Fibroblast of lung (primary cell): ENCODE results near the gene WDR72. TPM values are rescaled to one million over a fixed set of nuclear protein-coding genes. Genes with fewer than 3 reads are reported as not detected.

ENCODE experiments used
- DNase-seq, 2 donors: peaks; one replicate each; pipeline versions ENCODE4 v3.0.0 to v3.0.0-alpha.2; 2010; ENCODE audit warnings: low read depth in 2 of 2
- H2AFZ ChIP-seq: 2 replicates; pipeline ENCODE4 v1.5.1; 2012; ENCODE audit warnings: low read length, control low read depth, inconsistent platforms
- H3K27ac ChIP-seq: 2 replicates; pipeline ENCODE4 v1.5.1; 2011; ENCODE audit warnings: low read length, control low read depth; ENCODE audit not compliant: insufficient read depth
- H3K27me3 ChIP-seq: 2 replicates; pipeline ENCODE4 v1.5.1; 2011; ENCODE audit warnings: mild to moderate bottlenecking, low read length; ENCODE audit not compliant: control insufficient read depth, insufficient read depth
- H3K36me3 ChIP-seq: 2 replicates; pipeline ENCODE4 v1.5.1; 2011; ENCODE audit warnings: low read length; ENCODE audit not compliant: control insufficient read depth, insufficient read depth
- H3K4me1 ChIP-seq: 2 replicates; pipeline ENCODE4 v1.5.1; 2011; ENCODE audit warnings: low read length; ENCODE audit not compliant: control insufficient read depth, insufficient read depth; ENCODE audit errors: extremely low read depth
- H3K4me2 ChIP-seq: 2 replicates; pipeline ENCODE4 v1.5.1; 2011; ENCODE audit warnings: low read length, control low read depth; ENCODE audit not compliant: insufficient read depth; ENCODE audit errors: extremely low read depth
- H3K4me3 ChIP-seq, 4 experiments: fragments of 200-600 bp in 1 of 4; sonication (generic) in 1 of 4; replicated peaks in 1 of 4; 2 replicates each; pipeline ENCODE4 v1.5.1; 2011 to 2016; ENCODE audit warnings: low read length in 4 of 4, low read depth in 3 of 4, mild to moderate bottlenecking in 3 of 4, control low read depth in 2 of 4, inconsistent platforms in 1 of 4, mixed read lengths in 1 of 4; ENCODE audit not compliant: insufficient read depth in 1 of 4; ENCODE audit errors: control extremely low read depth in 1 of 4
- H3K79me2 ChIP-seq: 2 replicates; pipeline ENCODE4 v1.5.1; 2012; ENCODE audit warnings: mild to moderate bottlenecking, low read length, inconsistent platforms; ENCODE audit not compliant: control insufficient read depth, insufficient read depth
- H3K9ac ChIP-seq: 2 replicates; pipeline ENCODE4 v1.5.1; 2011; ENCODE audit warnings: mild to moderate bottlenecking, low read length, control low read depth; ENCODE audit not compliant: insufficient read depth
- H3K9me3 ChIP-seq: 2 replicates; pipeline ENCODE4 v1.5.1; 2012; ENCODE audit warnings: low read depth, low read length; ENCODE audit not compliant: control insufficient read depth, insufficient read depth
- H4K20me1 ChIP-seq: 2 replicates; pipeline ENCODE4 v1.5.1; 2011; ENCODE audit warnings: low read length; ENCODE audit not compliant: control insufficient read depth, insufficient read depth; ENCODE audit errors: extremely low read depth
- CTCF ChIP-seq, 2 donors: IDR thresholded peaks in 1 of 2; conservative IDR thresholded peaks in 1 of 2; 1 replicate in 1 of 2; 2 replicates in 1 of 2; pipeline ENCODE4 v1.5.1; 2011 to 2012; ENCODE audit warnings: low read length in 2 of 2, control low read depth in 1 of 2, inconsistent platforms in 1 of 2, low read depth in 1 of 2, mild to moderate bottlenecking in 1 of 2
- EZH2 ChIP-seq: IDR thresholded peaks from 2 replicates; pipeline ENCODE4 v1.5.1; 2012; ENCODE audit warnings: low read length, control low read depth, mild to moderate bottlenecking; ENCODE audit errors: missing control alignments
- polyA plus RNA-seq, 2 donors: library from polyadenylated mRNA; depleted of rRNA in 1 of 2; stranded (reverse) in 1 of 2; unstranded in 1 of 2; fragments of >200 nt; gene quantifications; 2 replicates each; pipeline ENCODE4 v1.2.1, GENCODE V29; 2011 to 2012; ENCODE audit warnings: missing spikeins in 1 of 2
- total RNA-seq: library from RNA; depleted of rRNA; stranded (reverse); fragments of >200 nt; gene quantifications from 2 replicates; pipeline ENCODE4 v1.2.1, GENCODE V29; 2014

WDR72 gene
- total and polyA plus RNA-seq, 2 donors (not counting 1 experiment from before 2014, with no cell fraction given): not detected

- no peak overlapping the region for H3K27ac ChIP-seq
- no peaks in the 10 kb centered on the region for H4K20me1 ChIP-seq
- H3K4me3 ChIP-seq: no peak overlapping the region
- H3K27me3 ChIP-seq: no peaks in the 10 kb centered on the region
- H3K79me2 ChIP-seq: no peaks in the 10 kb centered on the region
- H3K4me1 ChIP-seq: no peaks in the 10 kb centered on the region
- no peaks in the 10 kb centered on the region for H3K36me3 ChIP-seq
- no peaks in the 10 kb centered on the region for H3K9me3 ChIP-seq
- H3K4me2 ChIP-seq: no peak overlapping the region
- H2AFZ ChIP-seq: no peak overlapping the region
- TF ChIP-seq EZH2: no peak
- TF ChIP-seq CTCF (conservative IDR thresholded peaks at IDR 0.05 in 1 of 2, IDR thresholded peaks at IDR 0.05 in 1 of 2; ENCODE audit: low read depth in 1 of 2, low read length in 2 of 2): no peak
- no peak overlapping the region for H3K9ac ChIP-seq
- DNase-seq: no peak
Observed at GRCh38 chr15:53709821-53710220, 49.6 kb downstream of the WDR72 start.

DNA sequence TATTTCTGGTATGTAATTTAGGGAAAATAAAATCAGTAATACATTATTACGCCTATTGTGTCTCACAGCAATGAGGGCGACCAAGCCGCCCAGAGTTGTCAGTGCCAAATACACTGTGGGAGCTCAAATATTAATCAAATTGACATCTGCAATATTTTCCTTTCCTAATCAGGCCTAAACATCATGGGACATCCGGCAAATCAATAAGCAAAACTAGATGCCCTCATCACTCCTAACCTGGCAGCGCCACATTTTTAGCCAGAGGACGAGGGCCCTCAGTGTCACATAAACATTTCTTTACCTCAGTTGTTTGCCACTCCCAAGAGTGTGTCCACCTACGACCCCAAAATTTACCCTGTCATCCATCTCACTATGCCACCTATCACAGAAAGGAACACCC is 64.1 kb downstream of the WDR72 start:
- no peaks in the 10 kb centered on the region for H4K20me1 ChIP-seq

GRCh38 chr15:53694476-53694874 is 65.0 kb downstream of the WDR72 start:
- H3K9ac ChIP-seq: no peak overlapping the region

More for the DNA sequence above, 64.1 kb downstream of the WDR72 start:
- H3K27ac ChIP-seq: no peak overlapping the region
- H3K36me3 ChIP-seq: no peaks in the 10 kb centered on the region
- no peak for DNase-seq
- H3K9me3 ChIP-seq: no peaks in the 10 kb centered on the region
- H3K79me2 ChIP-seq: no peaks in the 10 kb centered on the region
- H3K4me3 ChIP-seq: no peak overlapping the region
- H3K4me2 ChIP-seq: no peak overlapping the region
- TF ChIP-seq CTCF (conservative IDR thresholded peaks at IDR 0.05 in 1 of 2, IDR thresholded peaks at IDR 0.05 in 1 of 2; ENCODE audit: low read depth in 1 of 2, low read length in 2 of 2): no peak
- no peak for TF ChIP-seq EZH2
- H2AFZ ChIP-seq: no peak overlapping the region
- H3K4me1 ChIP-seq: no peaks in the 10 kb centered on the region
- no peak overlapping the region for H3K9ac ChIP-seq
- no peaks in the 10 kb centered on the region for H3K27me3 ChIP-seq

More at GRCh38 chr15:53694476-53694874, 65.0 kb downstream of the WDR72 start:
- H2AFZ ChIP-seq: no peak overlapping the region
- H3K36me3 ChIP-seq: no peaks in the 10 kb centered on the region
- TF ChIP-seq CTCF (conservative IDR thresholded peaks at IDR 0.05 in 1 of 2, IDR thresholded peaks at IDR 0.05 in 1 of 2; ENCODE audit: low read depth in 1 of 2, low read length in 2 of 2) (no peak), EZH2 (no peak)
- no peaks in the 10 kb centered on the region for H3K9me3 ChIP-seq
- no peaks in the 10 kb centered on the region for H4K20me1 ChIP-seq
- H3K27ac ChIP-seq: no peak overlapping the region
- no peak overlapping the region for H3K4me3 ChIP-seq
- DNase-seq: no peak
- no peak overlapping the region for H3K4me2 ChIP-seq
- no peaks in the 10 kb centered on the region for H3K27me3 ChIP-seq
- H3K4me1 ChIP-seq: no peaks in the 10 kb centered on the region
- H3K79me2 ChIP-seq: no peaks in the 10 kb centered on the region
